Measurements from ENCODE around the gene POU2F3. TPM values are rescaled to one million over a fixed set of nuclear protein-coding genes. Genes with fewer than 3 reads are reported as not detected.

The POU2F3 gene
- total RNA-seq, 1 donor from 2014 or later: 1.4 TPM

DNA sequence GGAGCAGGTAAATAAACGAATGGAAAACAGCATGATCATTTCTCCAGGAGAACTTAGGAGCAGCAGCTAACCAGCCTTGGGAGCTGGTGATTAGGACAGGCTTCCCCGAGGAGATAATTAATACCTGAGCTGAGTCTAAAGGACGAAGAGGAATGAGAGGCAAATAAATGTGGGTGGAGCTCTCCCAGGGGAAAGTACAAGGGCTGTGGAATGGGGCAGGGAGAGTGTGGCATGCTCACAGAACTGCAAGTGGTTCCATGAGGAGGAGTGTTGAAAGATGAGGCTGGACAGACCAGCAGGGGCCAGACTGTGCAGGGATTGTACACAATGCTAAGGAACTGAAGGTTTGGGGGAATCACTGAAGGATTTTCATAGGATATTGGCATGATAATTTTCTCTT, 70.9 kb downstream of the POU2F3 start:
- DNase-seq (ENCODE audit: low read depth): no peak
- TF ChIP-seq CTCF (conservative IDR thresholded peaks at IDR 0.05; ENCODE audit: low read depth, low read length): no peak
- H3K4me3 ChIP-seq (ENCODE audit: low read depth, low read length): no peak overlapping the region

DNA sequence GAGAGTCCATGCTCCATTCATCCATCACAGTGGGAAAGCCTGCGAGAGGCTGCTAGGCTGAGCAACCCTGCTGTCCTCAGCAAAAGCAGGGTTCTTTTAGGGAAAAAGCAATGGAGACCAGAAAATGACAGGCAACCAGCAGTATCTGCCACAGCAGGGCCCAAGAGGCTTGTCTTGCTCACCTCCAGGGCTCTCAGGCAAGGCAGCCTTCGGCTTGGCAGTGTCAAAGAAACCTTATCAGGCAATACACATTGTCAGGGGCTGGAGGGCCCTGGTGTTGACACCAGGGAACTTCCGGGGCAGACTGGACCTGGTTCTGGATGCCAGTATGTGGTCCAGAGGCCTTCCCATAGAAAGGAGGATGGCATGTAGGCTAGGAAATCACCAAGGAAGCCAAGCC, 74.9 kb downstream of the POU2F3 start:
- no peak for TF ChIP-seq CTCF (conservative IDR thresholded peaks at IDR 0.05; ENCODE audit: low read depth, low read length)
- no peak overlapping the region for H3K4me3 ChIP-seq (ENCODE audit: low read depth, low read length)
- no peak for DNase-seq (ENCODE audit: low read depth)

- TF ChIP-seq CTCF (conservative IDR thresholded peaks at IDR 0.05; ENCODE audit: low read depth, low read length): no peak
- DNase-seq (ENCODE audit: low read depth): no peak
- no peak overlapping the region for H3K4me3 ChIP-seq (ENCODE audit: low read depth, low read length)
Measured at GRCh38 chr11:120316880-120317688, 77.1 kb downstream of the POU2F3 start.

- TF ChIP-seq CTCF (conservative IDR thresholded peaks at IDR 0.05; ENCODE audit: low read depth, low read length): no peak
- H3K4me3 ChIP-seq (ENCODE audit: low read depth, low read length): no peak overlapping the region
- DNase-seq (ENCODE audit: low read depth): no peak
Measured at GRCh38 chr11:120317689-120318480, 77.9 kb downstream of the POU2F3 start.

DNA sequence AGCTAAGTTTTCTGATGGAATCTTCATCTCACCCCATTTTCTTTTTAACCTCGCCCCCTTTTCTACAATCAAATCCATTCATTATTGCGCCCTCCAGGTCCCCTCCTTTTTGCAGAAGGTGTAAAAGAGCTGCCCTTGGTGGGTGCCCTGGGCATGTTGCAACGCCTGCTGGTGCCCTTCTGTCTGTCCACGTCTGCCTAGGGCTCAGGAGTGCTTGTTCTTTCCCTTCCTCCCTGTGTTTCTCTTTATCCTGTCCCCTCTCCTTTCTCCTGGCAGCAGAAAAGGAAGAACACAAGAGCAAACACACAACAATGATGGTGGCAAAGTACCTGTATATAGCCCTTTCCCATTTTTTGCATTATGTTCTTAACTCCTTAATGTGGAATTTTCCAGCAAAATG, 79.0 kb downstream of the POU2F3 start:
- no peak overlapping the region for H3K4me3 ChIP-seq (ENCODE audit: low read depth, low read length)
- no peak for TF ChIP-seq CTCF (conservative IDR thresholded peaks at IDR 0.05; ENCODE audit: low read depth, low read length)
- no peak for DNase-seq (ENCODE audit: low read depth)

DNA sequence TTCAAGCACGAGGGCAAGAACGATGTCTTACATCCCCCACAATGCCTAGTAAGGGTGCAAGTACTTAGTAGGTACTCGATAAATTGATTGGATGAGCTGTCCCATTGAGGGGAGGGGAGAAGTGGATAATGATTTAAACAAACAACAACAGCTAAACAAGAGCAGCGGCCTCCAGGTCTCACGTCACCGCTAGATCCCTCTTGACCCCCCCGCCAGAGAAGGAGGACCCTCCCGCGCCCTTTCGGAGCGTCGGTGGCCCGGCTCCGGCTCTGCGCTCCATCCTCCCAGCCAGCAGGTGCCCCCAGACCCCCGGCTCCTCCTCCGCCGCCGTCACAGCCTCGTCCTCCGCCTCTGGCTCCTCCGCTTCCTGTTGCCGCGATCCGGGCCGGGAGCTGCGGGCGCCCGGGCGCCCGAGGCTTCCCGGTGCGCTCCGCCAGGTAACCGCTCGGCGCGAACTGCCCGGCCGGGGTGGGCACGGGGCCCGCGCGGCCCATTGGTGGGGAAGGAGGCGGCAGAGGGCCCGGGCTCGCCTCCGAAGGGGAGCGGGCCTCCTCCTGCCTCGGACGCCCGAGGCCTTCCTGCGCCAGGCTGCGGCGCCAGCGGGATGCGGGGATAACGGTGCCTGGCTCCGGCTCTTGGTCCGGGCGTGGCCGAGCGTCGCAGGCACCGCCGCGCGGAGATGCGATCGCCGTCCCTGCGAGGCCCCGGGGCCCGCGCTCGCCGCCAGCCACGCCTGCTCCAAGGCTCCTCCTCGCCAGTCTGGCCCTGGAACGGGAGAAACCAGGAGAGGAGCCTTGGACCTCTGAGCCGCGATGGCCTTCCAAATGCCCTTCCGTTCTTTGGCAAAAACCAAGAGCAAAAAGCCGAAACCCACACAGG, 85.2 kb downstream of the POU2F3 start, which contains the start of gene TLCD5:
TSS of gene TLCD5 (plus strand) at position 368 of the 879 bp plus-strand sequence. CDS start 2,143 bp downstream, outside the sequence.
- no peak for DNase-seq (ENCODE audit: low read depth)
- no peak for TF ChIP-seq CTCF (conservative IDR thresholded peaks at IDR 0.05; ENCODE audit: low read depth, low read length)

More for the DNA sequence above, 85.2 kb downstream of the POU2F3 start, which contains the start of gene TLCD5:
- H3K4me3 ChIP-seq (ENCODE audit: low read depth, low read length): peak within 1 kb of the TSS; percentile 73

Data from epithelial cell of proximal tubule (primary cell).